HG03354 (cell line): ENCODE data around the gene FAXDC2.

Experiments used
- ATAC-seq: cut with Tn5 transposase; IDR thresholded peaks from one replicate; pipeline ENCODE4 v1.9.1; 2021; ENCODE audit warnings: mild to moderate bottlenecking; ENCODE audit not compliant: unreplicated experiment, poor library complexity, severe bottlenecking

Gene FAXDC2

GRCh38 chr5:154850255-154851062 lies at the start of gene FAXDC2:
Gene FAXDC2 (minus strand): TSS chr5:154850603. CDS start chr5:154838178, 12,425 bp downstream.
- no peak for ATAC-seq

GRCh38 chr5:154900066-154900465 lies 49.7 kb upstream of the FAXDC2 start:
- no peak for ATAC-seq

GRCh38 chr5:154899151-154899816 lies 48.9 kb upstream of the FAXDC2 start:
- no peak for ATAC-seq

- no peak for ATAC-seq
These were observed 47.8 kb upstream of the FAXDC2 start for GRCh38 chr5:154898210-154898609.

- no peak for ATAC-seq
These were observed 46.3 kb upstream of the FAXDC2 start for GRCh38 chr5:154896562-154897165.

- no peak for ATAC-seq
These were observed 45.5 kb upstream of the FAXDC2 start for GRCh38 chr5:154895606-154896561.

- ATAC-seq = no peak
These were observed 43.0 kb upstream of the FAXDC2 start for GRCh38 chr5:154893381-154893780.

- ATAC-seq = no peak
These were observed 42.0 kb upstream of the FAXDC2 start for GRCh38 chr5:154892369-154892771.

GRCh38 chr5:154885439-154885838 lies 35.0 kb upstream of the FAXDC2 start:
- ATAC-seq = no peak

- no peak for ATAC-seq
These were observed 34.0 kb upstream of the FAXDC2 start for GRCh38 chr5:154884424-154884823.

GRCh38 chr5:154881986-154882385 lies 31.6 kb upstream of the FAXDC2 start:
- no peak for ATAC-seq

- ATAC-seq = no peak
These were observed 28.4 kb upstream of the FAXDC2 start for GRCh38 chr5:154878642-154879335.

- no peak for ATAC-seq
These were observed 23.5 kb upstream of the FAXDC2 start for GRCh38 chr5:154873791-154874331.

GRCh38 chr5:154871734-154872133 lies 21.3 kb upstream of the FAXDC2 start:
- ATAC-seq = no peak

- no peak for ATAC-seq
These were observed 18.3 kb upstream of the FAXDC2 start for GRCh38 chr5:154868702-154869101.

GRCh38 chr5:154866841-154867240 lies 16.4 kb upstream of the FAXDC2 start:
- ATAC-seq = no peak

- ATAC-seq = no peak
These were observed 15.2 kb upstream of the FAXDC2 start for GRCh38 chr5:154865466-154866184.
